Cardiac fibroblast (primary cell): Measurements from ENCODE around the gene TIFAB.

ENCODE experiments used
- DNase-seq, 2 donors: peaks; one replicate each; pipeline versions ENCODE4 v3.0.0 to v3.0.0-alpha.2; 2010; ENCODE audit warnings: low read depth in 2 of 2
- H3K4me3 ChIP-seq, 2 donors: replicated peaks in 1 of 2; 1 replicate in 1 of 2; 2 replicates in 1 of 2; pipeline ENCODE4 v1.5.1; 2011; ENCODE audit warnings: low read depth in 2 of 2, low read length in 2 of 2, mild to moderate bottlenecking in 2 of 2, moderate library complexity in 1 of 2
- TF ChIP-seq, protein P1 (sequence below): IDR thresholded peaks from one replicate; pipeline ENCODE4 v1.5.1; 2011; ENCODE audit warnings: low read depth, mild to moderate bottlenecking, low read length, inconsistent platforms

Gene TIFAB

DNA sequence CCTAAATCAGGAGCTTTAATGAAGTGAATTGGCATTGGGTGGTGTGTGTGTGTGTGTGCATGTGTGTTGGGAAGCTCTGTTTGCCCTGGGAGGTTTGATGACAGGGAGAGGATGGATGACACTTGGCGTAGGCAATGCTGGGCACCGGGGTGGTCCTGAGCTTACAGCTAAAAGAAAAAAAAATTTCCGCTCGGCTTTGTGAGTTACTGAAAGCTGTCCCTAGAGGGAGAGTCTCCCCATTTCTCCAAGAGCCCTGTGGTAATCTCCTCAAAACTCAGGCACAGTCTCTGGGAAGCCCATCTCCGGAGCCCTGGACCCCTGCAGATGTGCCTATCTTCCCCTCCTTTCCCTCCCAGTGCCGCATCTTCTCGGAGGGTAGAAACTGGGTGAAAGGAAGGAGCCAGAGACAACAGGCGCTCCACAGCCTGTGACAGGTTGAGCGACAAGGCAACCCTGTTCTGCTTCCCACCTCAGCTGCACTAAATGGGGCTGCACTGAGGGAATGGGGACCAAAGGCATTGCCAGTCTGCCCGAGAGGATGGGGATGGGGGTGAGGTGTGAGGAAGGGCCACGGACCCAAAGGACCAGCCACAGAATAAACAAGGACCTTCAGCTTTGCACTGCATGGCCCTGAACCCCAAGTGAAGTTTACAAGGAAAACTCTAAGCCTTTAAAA lies 35.8 kb upstream of the TIFAB start:
- TF ChIP-seq, protein P1, sequence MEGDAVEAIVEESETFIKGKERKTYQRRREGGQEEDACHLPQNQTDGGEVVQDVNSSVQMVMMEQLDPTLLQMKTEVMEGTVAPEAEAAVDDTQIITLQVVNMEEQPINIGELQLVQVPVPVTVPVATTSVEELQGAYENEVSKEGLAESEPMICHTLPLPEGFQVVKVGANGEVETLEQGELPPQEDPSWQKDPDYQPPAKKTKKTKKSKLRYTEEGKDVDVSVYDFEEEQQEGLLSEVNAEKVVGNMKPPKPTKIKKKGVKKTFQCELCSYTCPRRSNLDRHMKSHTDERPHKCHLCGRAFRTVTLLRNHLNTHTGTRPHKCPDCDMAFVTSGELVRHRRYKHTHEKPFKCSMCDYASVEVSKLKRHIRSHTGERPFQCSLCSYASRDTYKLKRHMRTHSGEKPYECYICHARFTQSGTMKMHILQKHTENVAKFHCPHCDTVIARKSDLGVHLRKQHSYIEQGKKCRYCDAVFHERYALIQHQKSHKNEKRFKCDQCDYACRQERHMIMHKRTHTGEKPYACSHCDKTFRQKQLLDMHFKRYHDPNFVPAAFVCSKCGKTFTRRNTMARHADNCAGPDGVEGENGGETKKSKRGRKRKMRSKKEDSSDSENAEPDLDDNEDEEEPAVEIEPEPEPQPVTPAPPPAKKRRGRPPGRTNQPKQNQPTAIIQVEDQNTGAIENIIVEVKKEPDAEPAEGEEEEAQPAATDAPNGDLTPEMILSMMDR = no peak
- no peak for DNase-seq
- H3K4me3 ChIP-seq = no peak overlapping the region

DNA sequence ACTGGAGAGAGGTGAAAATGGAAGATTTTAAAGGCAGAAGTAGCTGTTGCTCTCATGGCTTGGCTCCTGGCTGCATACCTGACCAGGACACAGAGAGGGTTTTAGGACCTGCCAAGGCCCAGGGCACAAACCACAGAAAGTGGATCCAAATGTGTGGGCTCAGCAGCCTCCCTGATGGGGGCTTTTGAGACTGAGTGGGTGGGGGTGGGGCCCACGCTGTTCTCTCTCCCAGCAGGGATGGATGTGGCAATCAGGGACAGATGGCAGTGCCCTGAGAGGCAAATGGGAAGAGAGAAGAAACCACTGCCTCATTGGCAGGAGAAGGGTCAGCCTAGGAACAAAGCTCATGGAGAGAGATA lies 34.9 kb upstream of the TIFAB start:
- TF ChIP-seq, protein P1 = no peak
- H3K4me3 ChIP-seq = no peak overlapping the region
- no peak for DNase-seq

DNA sequence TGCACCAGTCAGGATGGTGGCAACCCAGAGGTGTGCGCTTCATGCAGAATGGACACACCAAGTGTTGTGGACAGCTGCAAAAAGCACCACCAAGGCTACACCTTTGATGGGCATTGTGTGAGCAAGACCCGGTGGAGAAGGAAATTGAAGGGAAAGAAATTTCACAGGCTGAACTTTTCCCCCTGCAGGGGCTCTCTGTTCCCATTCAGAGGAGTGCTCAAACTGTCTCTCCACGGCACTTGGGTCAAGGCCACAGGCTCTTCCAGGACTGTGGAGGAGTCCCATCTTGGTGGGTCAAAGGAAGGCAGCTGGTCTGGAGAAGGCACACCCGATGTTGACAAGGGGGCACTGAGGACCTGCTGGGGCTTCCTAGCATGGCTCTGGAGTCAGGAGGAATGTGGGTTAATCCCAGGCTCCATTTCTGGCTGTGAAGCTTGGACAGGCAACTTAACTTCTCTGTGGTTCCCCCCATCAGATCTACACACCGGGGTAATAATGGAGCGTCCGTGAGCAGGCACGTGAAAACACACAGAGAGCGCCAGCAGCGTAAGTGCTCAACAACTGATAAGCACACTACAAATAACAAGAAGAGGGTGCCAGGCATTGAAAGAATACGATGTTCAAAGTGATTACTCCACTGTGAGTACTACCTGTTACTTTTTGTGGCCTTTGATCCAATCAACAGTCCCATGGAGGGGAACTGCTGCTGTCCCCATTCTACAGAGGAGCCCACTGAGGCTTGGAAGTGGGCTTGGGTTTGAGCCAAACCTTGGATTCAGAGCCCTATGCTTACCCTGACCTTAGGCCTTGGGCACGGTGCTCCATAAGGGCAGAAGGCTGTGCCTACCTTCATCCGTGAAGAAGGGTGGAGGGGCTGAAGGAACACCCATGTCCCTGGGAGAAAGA lies 34.2 kb upstream of the TIFAB start:
- no peak overlapping the region for H3K4me3 ChIP-seq
- TF ChIP-seq, protein P1 = no peak

DNA sequence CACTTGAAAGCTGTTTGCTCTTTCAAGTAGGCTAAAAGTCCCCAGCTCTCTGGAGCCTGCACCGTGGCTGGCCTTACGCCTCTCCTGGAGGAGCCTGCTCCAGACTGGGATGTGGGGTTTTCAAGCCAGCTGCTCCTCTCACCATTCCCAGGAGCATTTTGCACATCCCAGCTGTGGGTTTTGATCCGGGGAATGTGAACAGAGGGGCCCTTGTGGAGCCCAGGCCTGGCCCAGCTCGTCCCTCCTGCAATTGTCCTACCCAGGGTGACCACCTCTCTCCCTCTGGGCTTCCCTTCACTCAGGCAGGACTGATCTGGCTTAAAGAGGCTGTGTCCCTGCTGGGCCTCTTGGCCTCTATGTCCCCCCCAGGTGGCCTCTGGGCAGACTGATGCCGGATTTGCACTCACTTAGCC lies 32.5 kb upstream of the TIFAB start:
- TF ChIP-seq, protein P1 = no peak
- no peak overlapping the region for H3K4me3 ChIP-seq
- no peak for DNase-seq

More for the DNA sequence above, 34.2 kb upstream of the TIFAB start:
- DNase-seq = no peak

DNA sequence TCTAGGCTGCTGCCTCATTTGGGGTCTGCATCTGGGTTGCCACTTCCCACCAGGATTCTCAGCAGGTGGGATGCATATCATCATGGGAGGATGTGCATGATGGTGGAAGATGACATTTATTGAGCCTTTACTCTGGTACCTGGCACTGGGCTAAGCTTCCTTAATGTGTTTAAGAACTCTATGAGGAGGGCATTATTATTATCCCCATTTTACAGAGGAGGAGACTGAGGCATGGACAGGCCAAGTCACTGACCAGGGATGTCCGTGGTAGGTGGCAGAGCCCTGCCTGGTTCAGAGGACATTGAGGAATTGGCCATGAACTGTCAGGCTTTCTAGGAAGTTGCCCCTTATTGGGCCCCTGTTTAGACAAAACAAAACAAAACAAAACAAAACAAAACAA lies 31.1 kb upstream of the TIFAB start:
- TF ChIP-seq, protein P1 = no peak
- DNase-seq = no peak
- H3K4me3 ChIP-seq = no peak overlapping the region

DNA sequence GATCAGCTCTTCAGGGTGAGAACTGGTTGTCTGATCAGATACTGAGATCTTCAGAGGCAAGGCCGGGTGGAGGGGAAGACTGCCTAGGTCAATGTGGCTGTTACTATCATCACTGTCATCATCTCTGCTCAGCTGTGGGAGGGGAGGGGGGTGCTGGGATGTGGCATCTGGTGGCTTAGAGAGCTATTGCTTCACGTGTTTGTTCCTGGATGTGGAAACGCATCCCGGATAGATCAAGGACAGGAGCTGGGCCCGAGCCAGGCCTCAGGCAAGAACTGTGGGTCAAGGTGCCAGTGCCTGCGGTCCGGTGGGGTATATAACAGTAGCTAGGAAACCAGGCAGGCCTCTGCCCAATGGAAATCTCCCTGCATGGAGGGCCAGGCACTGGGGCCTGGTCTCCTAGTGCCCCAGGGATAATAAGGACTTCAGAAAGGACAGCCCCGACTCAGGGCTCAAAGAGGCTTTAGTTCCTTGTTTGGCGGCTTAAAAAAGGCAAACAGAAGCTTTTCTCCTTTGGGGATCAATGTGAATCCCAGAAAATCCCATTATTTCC lies 30.3 kb upstream of the TIFAB start:
- TF ChIP-seq, protein P1 = no peak
- DNase-seq = no peak
- no peak overlapping the region for H3K4me3 ChIP-seq
